ENCODE measurements around the gene CCNT1.
"Not testable (repeated sequence)": the region's sequence is repeated elsewhere in the genome, so short reads cannot be mapped to it uniquely, and the experiment has no call there.

CCNT1 gene

DNA sequence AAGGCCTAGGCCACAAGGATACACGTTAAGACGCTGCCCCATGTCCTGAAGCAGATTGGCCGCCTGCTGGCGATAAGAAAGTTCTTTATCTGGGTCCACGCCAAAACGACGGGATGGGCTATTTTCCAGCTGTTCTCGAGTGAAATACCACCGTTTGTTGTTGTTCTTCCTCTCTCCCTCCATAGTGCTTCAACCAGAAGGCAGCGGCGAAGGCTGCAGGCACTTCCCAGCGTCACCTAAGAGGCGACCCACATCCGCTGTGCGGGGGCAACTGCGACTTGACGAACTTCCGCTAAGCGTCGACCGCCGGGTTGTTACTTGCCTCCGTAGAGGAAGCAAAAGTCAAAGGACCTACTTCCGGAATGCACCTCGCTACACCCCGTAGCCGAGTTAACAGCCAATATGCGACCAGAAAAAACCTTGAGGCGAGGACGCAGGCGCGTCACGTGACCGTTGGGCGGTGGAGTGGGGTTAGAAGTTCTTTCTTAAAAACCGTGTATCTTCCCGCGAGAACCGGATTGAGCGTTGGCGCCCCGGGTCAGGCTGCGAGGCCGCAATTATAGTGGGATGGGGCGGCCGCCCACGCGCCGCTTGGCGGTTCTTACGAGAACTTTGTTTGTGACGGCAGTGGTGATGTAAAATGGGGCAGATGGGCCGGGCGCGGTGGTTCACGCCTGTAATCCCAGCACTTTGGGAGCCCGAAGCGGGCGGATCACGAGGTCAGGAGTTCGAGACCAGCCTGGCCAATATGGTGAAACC lies at the start of gene CCNT1:
TSS of gene CCNT1 (minus strand) at position 215 of the 759 bp plus-strand sequence. CDS start at position 183, 32 bp downstream.
- DNase-seq: peak; percentile 98

DNA sequence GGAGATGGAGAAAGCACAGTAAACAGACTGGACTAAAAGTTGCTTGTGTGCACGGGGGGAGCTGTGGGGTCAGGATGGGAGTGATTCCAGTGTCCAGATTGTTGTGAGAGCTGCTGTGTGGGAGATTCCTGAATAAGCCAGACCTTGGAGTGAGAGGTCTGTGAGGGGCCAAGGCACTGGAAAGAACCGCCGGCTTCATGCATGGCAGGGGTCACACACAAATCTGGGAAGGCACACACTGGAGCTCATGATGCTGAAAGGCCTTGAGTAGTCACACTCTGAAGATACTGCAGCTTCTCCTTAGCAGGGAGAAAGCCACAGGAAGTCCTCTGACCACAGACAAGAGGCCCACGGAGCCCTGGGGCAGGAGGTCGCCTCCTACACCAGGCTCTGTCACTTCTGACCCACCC lies 49.3 kb upstream of the CCNT1 start:
- no peak for DNase-seq

DNA sequence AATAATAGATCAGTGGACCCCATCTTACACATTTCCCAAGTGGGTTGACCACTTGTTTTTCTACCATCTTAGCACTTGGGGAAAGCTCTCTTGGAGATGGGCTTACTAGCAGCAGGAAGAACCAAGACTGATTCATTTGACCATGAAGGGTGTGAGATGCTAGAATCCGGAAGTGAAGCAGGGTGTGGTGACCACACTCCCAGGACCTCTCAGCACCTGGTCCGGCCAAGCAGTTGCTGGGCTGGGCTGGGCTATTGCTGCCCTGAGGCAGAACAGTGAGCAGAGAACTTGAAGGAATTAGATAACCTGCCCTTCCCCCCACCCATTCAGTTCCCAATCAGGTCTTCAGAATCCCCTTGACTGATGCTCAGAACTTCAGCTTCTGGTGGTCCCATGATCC lies 48.0 kb upstream of the CCNT1 start:
- DNase-seq: no peak

DNA sequence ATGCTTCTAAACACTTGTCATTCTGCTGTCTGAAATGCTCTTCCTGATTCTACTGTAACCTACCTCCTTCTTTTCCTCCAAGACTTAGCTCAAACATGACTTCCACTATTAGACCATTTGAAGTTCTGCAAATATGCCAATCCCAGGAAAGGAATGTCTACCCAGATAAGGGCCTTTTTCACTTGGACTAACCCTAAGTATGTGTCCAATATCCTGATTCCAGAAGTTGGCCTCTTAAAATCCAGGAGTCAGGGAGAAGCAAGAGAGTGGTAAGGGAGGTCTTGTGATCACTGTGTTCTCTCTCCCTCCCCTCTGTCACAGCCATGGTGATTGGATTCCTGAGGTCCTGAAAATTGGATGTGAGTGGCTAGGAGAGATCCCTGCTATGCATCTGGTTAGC lies 42.2 kb upstream of the CCNT1 start:
- DNase-seq: no peak

DNA sequence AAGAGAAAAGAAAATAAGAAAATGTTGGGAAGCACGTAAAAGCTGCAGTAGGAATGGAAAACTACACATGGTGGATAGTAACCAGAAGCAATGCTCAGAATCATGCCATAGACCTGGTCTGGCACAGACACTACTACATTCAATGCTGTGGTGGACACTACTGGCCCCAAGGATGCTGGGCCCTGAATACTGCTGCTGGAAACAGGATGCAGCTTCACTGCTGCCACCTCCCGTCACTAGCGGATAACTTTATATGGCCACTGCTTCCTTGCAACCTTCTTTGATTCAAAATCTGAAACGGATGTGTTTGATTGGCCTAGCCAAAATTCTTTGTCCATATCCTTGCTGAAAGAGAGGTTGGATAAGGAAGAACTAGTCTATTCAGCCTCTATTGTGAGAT lies 41.7 kb upstream of the CCNT1 start:
- no peak for DNase-seq

DNA sequence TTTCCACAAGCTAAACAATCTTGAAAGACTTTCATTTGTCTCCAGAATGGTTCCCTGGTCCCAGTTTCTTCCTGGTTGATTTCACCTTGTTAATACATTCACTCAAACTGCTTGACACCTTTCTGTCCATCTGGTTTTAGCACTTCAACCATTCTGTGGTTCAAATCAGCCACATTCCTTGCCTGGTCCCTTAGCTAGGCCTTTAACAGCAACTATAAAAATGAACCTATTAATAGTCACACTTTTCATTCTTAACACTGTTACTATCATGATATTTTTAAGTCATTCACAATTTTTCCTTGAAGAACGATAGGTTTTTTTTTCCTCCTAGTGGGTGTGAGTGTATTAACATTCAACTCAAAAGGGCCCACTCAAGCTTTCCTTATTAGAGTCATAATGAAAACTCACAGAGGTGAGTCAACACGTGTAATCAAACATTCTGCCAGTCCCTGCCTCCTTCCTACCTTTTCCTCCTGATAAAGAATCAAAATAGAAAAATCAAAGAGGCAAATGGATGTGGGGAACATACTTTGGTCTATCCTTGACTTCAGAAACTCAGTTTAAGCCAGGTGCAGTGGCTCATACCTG lies 34.4 kb upstream of the CCNT1 start:
- DNase-seq: no peak

DNA sequence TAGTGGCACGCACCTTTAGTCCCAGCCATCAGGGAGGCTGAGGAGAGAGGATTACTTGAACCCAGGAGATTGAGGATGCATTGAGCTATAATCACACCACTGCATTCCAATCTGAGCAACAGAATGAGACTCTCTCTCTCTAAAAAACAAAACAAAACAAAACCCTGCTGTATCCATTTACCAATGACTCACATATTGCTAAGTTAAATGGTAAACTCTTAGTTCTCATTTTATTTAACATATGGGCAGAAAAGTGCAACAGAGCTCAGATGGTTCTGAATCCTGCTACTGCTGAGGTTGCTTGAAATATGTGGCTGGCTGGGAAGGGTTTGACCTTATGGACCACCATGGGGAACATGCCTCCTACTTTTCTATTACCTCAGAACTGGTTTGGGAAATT lies 33.7 kb upstream of the CCNT1 start:
- DNase-seq: no peak

DNA sequence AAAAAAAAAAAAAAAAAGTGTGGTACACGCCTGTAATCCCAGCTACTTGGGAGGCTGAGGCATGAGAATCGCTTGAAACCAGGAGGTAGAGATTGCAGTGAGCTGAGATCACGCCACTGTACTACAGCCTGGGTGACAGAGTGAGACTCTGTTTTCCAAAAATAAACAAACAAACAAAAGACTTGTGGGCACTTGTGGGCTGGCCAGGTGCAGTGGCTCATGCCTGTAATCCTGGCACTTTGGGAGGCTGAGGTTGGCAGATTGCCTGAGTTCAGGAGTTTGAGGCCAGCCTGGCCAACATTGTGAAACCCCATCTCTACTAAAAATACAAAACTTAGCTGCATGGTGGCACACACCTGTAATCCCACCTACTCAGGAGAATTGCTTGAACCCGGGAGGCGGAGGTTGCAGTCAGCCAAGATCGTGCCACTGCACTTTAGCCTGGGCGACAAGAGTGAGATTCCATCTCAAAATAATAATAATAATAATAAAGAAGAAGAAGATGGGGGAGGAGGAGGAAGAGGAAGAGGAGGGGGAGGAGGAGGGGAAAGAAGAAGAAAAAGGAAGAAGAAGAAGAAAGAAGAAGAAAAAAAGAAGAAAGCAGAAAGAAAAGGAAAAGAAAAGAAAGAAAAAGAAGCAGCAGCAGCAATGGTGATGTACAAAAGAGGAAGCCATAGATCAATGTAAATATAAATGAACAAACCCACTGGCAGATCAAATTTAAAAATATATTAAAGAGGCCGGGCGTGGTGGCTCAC lies 27.9 kb upstream of the CCNT1 start:
- DNase-seq: no peak

DNA sequence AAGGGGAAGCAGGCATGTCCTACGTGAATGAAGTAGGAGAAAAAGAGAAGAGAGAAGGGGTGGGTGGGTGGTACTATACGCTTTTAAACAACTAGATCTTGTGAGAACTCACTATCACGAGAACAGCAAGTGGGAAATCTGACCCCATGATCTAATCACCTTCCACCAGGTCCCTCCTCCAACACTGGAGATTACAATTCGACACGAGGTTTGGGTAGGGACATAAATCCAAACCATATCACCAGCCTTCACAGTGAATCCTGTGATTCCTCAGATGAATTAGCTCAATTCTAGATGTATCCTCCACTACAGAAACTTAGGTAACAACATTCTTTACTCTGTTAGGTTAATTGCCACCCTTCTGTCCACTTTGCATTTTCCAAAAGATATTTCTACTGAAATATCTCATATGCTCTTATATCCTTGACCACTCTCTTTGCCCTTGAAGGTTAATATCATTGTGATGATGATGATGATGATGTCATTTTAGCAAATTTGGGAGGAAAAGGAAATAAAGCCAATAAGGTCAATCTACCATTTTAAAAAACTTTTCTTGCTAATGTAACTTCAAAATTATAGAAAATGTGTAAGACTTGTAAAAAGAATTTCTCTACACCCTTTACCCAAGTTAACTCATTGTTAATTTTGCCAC lies 23.2 kb upstream of the CCNT1 start:
- no peak for DNase-seq

DNA sequence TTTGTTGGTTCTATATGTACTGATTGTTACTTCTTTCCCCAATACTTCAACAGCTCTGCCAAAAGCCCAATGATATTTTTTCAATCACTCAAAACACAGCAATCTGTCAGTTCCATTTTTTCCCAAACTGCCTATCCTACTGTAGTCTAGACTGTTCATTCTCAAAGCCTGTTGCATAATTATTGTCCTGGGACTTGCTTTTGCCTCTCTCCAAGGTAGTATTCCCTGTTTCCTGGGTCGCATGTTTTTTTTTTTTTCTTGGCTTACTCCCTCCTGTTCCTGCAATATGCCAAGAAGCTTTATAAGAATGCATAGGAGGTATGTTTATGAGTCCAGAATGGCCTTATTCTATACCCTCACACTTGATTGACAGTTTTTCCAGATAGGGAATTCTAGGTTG lies 19.9 kb upstream of the CCNT1 start:
- DNase-seq: no peak

DNA sequence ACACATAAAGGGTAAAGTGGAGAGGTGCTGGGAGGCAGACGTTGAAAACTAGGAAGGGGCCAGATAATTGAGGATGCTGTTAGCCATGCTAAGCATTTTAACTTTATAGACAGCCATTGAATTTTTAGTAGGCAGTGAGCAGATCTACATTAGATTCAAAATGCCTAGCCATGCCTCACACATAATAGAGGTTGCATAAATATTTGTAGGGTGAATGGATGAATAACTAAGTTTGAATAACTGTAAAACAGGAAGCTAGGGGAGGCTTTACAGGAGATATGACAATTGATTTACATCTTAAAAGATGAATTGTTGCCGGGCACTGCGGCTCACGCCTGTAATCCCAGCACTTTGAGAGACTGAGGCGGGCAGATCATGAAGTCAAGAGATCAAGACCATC lies 12.3 kb upstream of the CCNT1 start:
- no peak for DNase-seq

DNA sequence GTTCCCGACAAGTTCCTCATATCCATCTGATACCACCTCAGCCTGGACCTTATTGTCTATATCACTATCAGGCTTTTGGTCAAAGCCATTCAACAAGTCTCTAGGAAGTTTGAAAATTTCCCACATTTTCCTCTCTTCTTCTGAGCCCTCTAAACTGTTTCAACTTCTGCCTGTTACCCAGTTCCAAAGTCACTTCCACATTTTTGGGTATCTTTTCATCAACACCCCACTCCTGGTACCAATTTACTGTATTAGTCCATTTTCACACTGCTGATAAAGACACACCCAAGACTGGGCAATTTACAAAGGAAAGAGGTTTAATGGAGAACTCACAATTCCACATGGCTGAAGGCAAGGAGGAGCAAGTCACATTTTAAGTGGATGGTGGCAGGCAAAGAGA lies 4.2 kb upstream of the CCNT1 start:
- not testable (repeated sequence) for DNase-seq

DNA sequence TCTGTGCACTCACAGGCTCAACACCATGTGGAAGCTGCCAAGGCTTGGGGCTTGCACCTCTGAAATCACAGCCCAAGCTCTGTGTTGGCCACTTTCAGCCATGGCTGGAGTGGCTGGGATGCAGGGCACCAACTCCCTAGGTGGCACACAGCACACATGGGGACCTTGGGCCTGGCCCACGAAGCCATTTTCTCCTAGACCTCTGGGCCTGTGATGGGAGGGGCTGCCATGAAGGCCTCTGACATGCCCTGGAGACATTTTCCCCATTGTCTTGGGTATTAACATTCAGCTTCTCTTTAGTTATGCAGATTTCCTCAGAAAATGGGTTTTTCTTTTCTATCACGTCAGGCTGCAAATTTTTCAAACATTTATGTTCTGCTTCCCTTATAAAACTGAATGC lies 3.7 kb upstream of the CCNT1 start:
- not testable (repeated sequence) for DNase-seq

DNA sequence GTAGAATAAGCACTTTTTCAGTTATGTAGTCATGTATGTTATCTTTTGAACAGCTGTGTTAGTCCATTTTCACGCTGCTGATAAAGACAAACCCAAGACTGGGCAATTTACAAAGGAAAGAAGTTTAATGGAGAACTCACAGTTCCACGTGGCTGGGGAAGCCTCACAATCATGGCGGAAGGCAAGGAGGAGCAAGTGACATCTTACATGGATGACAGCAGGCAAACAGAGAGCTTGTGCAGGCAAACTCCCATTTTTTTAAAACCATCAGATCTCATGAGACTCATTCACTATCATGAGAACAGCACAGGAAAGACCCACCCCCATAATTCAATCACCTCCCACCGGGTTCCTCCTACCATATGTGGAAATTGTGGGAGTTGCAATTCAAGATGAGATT lies 2.5 kb upstream of the CCNT1 start:
- not testable (repeated sequence) for DNase-seq

DNA sequence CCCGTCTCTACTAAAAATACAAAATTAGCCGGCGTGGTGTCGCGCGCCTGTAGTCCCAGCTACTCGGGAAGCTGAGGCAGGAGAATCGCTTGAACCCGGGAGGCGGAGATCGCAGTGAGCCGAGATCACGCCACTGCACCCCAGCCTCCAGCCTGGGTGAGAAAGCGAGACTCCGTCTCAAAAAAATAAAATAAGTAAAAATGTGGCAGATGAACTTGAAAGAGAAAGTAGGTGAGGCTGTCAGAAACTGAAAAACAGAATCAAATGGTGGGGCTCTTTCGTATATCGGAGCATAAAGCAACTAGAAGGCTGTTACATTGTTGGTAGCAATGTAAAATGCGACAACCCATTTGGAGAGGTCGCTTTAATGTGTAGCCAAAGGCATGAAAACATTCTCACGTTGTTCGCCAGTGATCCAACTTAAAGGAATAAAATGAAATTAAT lies 767 bp upstream of the CCNT1 start:
- DNase-seq: no peak

DNA sequence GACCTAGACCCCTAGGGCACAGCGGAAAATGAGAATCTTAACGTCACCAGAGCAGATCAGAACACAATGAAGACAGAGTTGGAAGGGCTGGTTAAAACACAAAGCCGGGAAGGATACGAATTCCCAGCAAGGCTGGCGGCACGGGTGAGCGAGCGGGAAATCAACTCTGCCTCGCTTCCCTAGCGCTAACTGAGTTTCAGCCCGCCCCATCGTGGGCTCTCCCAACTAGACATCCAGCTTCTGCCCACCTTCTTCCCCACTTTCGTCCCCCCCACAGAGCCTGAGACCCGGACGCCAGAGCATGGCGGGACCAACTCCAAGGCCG lies 377 bp downstream of the CCNT1 start:
- no peak for DNase-seq

DNA sequence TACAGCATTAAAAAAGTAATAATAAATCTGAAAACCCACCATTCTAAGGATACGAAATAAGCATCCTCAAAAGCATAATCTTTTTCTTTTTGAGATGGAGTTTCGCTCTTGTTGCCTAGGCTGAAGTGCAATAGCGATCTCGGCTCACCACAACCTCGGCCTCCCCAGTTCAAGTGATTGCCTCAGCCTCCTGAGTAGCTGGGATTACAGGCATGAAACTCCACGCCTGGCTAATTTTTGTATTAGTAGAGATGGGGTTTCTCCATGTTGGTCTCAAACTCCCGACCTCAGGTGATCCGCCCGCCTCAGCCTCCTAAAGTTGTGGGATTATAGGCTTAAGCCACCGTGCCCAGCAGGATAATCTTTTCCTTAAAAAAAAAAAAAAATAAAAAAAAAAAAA lies 4.3 kb downstream of the CCNT1 start:
- DNase-seq: no peak

DNA sequence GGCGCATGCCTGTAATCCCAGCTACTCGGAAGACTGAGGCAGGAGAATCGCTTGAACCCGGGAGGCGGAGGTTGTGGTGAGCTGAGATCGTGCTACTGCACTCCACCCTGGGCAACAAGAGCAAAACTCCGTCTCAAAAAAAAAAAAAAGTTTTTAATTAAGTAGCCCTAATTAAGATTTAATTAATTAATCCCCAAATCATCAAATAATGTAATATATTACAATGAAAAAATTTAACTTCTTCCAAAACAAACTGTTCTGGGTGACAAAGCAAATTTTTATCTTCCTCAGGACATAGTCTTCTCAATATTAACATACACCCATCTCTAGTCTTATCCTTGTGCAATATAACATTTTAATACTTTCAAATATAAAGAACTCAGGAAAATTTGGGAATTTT lies 17.7 kb downstream of the CCNT1 start:
- not testable (repeated sequence) for DNase-seq

DNA sequence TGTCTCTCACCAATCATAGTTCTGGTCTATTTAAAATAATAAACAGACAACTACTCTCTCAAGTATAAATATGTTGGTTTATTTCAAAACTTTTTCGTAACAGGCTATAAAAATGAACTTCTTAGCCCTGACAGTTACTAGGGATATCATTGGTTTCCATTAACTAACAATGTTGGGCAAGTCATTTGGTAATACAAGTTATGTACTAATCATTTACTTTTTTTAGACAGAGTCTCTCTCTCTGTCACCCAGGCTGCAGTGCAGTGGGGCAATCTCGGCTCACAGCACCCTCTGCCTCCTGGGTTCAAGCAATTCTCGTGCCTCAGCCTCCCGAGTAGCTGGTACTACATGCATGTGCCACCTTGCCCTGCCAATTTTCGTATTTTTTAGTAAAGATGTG lies 19.9 kb downstream of the CCNT1 start:
- no peak for DNase-seq

DNA sequence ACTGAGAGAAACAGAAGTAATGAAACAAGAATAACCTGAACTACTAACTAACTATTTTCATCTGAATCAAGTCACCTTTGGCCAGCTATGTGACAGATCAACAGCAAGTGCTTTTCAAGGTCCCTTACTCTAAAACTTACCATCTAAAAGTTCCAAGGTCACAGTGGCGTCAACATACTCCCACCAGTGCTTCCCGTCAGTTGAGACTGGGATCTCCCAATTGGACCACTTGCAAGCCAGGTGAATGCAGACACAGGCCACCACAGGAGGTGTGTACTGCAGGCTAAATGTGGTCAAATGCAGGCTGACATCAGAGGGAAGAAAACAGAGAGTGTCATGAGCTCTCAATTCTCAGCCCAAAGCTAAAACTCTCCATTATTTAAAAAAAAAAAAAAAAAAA lies 20.6 kb downstream of the CCNT1 start:
- no peak for DNase-seq

DNA sequence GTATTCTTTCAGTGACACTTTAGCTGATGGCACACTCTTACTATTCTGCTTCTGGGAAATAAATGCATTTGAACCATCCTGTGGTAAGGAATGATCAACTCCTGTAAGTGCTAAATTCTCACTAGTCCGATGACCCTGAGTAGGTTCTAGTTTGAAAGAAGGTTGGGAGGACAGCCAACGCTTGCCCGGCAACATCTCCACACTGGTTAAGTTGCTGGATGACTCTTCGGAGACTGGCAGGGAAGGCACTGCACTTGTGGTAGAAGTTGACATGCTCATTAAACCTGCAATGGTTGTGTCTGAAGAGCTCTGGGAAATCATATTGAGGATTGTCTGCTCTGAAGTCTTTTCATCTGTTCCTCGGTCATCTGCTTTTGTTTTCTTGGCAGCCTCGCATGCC lies 22.5 kb downstream of the CCNT1 start:
- DNase-seq: no peak

DNA sequence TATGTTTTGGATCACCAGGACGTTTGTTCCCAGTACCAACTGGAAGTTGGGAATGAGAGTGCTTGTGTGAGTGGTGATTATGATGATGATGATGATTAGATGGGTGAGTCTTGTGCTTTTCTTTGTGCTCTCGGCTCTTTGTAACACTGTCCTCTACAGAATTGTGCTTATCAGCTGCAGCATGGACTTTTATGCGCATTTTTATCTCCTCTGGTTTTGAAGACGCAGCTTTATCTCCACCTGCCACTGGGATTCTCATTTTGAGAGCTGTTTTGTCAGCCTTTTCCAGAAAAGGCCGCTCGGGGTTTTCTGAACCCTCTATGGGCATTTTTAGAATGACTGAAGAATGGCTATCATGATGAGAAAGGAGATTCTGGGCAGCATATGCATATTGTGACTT lies 22.9 kb downstream of the CCNT1 start:
- no peak for DNase-seq

DNA sequence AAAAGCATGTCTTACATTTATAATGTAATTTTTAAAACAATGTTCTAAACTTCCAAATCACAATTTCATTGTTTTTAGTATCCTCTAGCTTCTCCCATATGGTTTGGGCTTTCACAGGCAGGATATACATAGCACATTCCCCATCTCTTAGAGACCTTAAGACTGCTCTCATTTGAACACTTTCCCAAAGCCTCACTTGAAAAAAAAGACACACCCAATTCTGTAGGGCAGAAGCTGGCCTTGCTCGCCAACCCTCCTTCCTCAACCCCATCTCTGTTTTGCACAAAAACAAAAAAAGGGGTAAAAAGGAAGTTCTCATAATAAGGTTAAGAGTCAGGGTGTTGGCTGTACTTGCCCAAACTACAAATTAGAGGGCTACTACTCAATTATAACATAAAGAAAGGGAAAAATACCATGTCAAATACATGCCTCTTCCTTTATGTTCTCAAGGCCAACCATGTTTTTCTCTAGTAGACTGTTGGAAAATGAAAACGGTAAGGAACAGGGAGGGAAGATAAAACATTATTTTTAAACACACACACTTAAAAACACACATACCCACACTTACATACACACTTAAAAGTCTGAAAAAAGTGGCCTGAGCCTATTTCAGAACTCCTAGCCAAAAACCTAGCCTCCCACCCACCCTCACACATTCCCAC lies 24.6 kb downstream of the CCNT1 start:
- no peak for DNase-seq
